Measurements from ENCODE around the gene BCHE.

- TF ChIP-seq, protein P1, sequence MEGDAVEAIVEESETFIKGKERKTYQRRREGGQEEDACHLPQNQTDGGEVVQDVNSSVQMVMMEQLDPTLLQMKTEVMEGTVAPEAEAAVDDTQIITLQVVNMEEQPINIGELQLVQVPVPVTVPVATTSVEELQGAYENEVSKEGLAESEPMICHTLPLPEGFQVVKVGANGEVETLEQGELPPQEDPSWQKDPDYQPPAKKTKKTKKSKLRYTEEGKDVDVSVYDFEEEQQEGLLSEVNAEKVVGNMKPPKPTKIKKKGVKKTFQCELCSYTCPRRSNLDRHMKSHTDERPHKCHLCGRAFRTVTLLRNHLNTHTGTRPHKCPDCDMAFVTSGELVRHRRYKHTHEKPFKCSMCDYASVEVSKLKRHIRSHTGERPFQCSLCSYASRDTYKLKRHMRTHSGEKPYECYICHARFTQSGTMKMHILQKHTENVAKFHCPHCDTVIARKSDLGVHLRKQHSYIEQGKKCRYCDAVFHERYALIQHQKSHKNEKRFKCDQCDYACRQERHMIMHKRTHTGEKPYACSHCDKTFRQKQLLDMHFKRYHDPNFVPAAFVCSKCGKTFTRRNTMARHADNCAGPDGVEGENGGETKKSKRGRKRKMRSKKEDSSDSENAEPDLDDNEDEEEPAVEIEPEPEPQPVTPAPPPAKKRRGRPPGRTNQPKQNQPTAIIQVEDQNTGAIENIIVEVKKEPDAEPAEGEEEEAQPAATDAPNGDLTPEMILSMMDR (IDR thresholded peaks at IDR 0.05), result no peak
- no peak for TF ChIP-seq POLR2A (IDR thresholded peaks at IDR 0.05)
These were observed 38.4 kb upstream of the BCHE start for GRCh38 chr3:165875644-165876043.

Measured in uterus (tissue), 2 donors.